ENCODE data around the gene MLC1. TPM values are rescaled to one million over a fixed set of nuclear protein-coding genes. Genes with fewer than 3 reads are reported as not detected.

The MLC1 gene
- polyA plus RNA-seq, 1 donor (not counting 4 experiments of a cell fraction or from before 2014, with no cell fraction given), result not detected

- FAIRE-seq, result no peak
Observed at GRCh38 chr22:50016308-50016987, 68.8 kb downstream of the MLC1 start.

GRCh38 chr22:50015451-50016307 lies 69.5 kb downstream of the MLC1 start:
- TF ChIP-seq CTCF (optimal IDR thresholded peaks at IDR 0.05 in 1 of 3, IDR thresholded peaks at IDR 0.05 in 1 of 3, conservative IDR thresholded peaks at IDR 0.05 in 1 of 3; ENCODE audit: extremely low read depth in 1 of 3, insufficient read depth in 2 of 3, low read length in 3 of 3) (no peak), EZH2 (IDR thresholded peaks at IDR 0.05; ENCODE audit: low read length) (no peak)
- H3K27ac ChIP-seq (ENCODE audit: control insufficient read depth, insufficient read depth, low read length), result no peak overlapping the region
- H3K79me2 ChIP-seq (ENCODE audit: control insufficient read depth, insufficient read depth, low read length), result no peaks in the 10 kb centered on the region
- FAIRE-seq, result no peak
- no peaks in the 10 kb centered on the region for H3K36me3 ChIP-seq (ENCODE audit: control insufficient read depth in 2 of 2, extremely low read depth in 1 of 2, insufficient read depth in 2 of 2, low read length in 2 of 2)
- H3K9me3 ChIP-seq (ENCODE audit: control insufficient read depth, low read depth, low read length), result no peaks in the 10 kb centered on the region
- dilution Hi-C loops (cut with MboI; ENCODE audit: extremely low pct_ligation_motif_present, low sequenced_read_pairs), result no loop called here
- H4K20me1 ChIP-seq (ENCODE audit: control insufficient read depth, extremely low read depth, insufficient read depth, low read length), result no peaks in the 10 kb centered on the region
- no peak overlapping the region for H3K9ac ChIP-seq (ENCODE audit: control insufficient read depth, extremely low read depth, insufficient read depth, low read length)
- H3K27me3 ChIP-seq (ENCODE audit: control insufficient read depth, extremely low read depth, insufficient read depth, low read length), result peaks cover 65% of the 10 kb centered on the region
- H3K4me3 ChIP-seq (ENCODE audit: control insufficient read depth in 2 of 3, extremely low read depth in 1 of 3, insufficient read depth in 2 of 3, low read depth in 1 of 3, low read length in 3 of 3), result no peak overlapping the region
- DNase-seq (ENCODE audit: low read depth, low spot score), result no peak
- no peak overlapping the region for H2AFZ ChIP-seq (ENCODE audit: control insufficient read depth, low read length)
- no peak overlapping the region for H3K4me2 ChIP-seq (ENCODE audit: control insufficient read depth, extremely low read depth, insufficient read depth, low read depth, low read length)
- H3K4me1 ChIP-seq (ENCODE audit: control insufficient read depth, extremely low read depth, insufficient read depth, low read length), result peaks cover 7% of the 10 kb centered on the region
- H3K9me1 ChIP-seq (ENCODE audit: control insufficient read depth, extremely low read depth, insufficient read depth, low read length), result no peaks in the 10 kb centered on the region

More at GRCh38 chr22:50016308-50016987, 68.8 kb downstream of the MLC1 start:
- H3K9me1 ChIP-seq (ENCODE audit: control insufficient read depth, extremely low read depth, insufficient read depth, low read length), result no peaks in the 10 kb centered on the region
- no peaks in the 10 kb centered on the region for H3K9me3 ChIP-seq (ENCODE audit: control insufficient read depth, low read depth, low read length)
- no peak overlapping the region for H2AFZ ChIP-seq (ENCODE audit: control insufficient read depth, low read length)
- H3K27ac ChIP-seq (ENCODE audit: control insufficient read depth, insufficient read depth, low read length), result no peak overlapping the region
- TF ChIP-seq EZH2 (IDR thresholded peaks at IDR 0.05; ENCODE audit: low read length) (no peak), CTCF (optimal IDR thresholded peaks at IDR 0.05 in 1 of 3, IDR thresholded peaks at IDR 0.05 in 1 of 3, conservative IDR thresholded peaks at IDR 0.05 in 1 of 3; ENCODE audit: extremely low read depth in 1 of 3, insufficient read depth in 2 of 3, low read length in 3 of 3) (no peak)
- no peak overlapping the region for H3K9ac ChIP-seq (ENCODE audit: control insufficient read depth, extremely low read depth, insufficient read depth, low read length)
- peak overlapping the region; percentile 16 for H3K4me2 ChIP-seq (ENCODE audit: control insufficient read depth, extremely low read depth, insufficient read depth, low read depth, low read length)
- no peak overlapping the region for H3K4me3 ChIP-seq (ENCODE audit: control insufficient read depth in 2 of 3, extremely low read depth in 1 of 3, insufficient read depth in 2 of 3, low read depth in 1 of 3, low read length in 3 of 3)
- no peaks in the 10 kb centered on the region for H3K36me3 ChIP-seq (ENCODE audit: control insufficient read depth in 2 of 2, extremely low read depth in 1 of 2, insufficient read depth in 2 of 2, low read length in 2 of 2)
- no peaks in the 10 kb centered on the region for H3K79me2 ChIP-seq (ENCODE audit: control insufficient read depth, insufficient read depth, low read length)
- peaks cover 58% of the 10 kb centered on the region for H3K27me3 ChIP-seq (ENCODE audit: control insufficient read depth, extremely low read depth, insufficient read depth, low read length)
- dilution Hi-C loops (cut with MboI; ENCODE audit: extremely low pct_ligation_motif_present, low sequenced_read_pairs), result no loop called here
- no peak for DNase-seq (ENCODE audit: low read depth, low spot score)
- no peaks in the 10 kb centered on the region for H4K20me1 ChIP-seq (ENCODE audit: control insufficient read depth, extremely low read depth, insufficient read depth, low read length)
- H3K4me1 ChIP-seq (ENCODE audit: control insufficient read depth, extremely low read depth, insufficient read depth, low read length), result peaks cover 7% of the 10 kb centered on the region
